GM12878 (cell line): ENCODE results near the gene ISL1. TPM values are rescaled to one million over a fixed set of nuclear protein-coding genes. Genes with fewer than 3 reads are reported as not detected.

Experiments
- ATAC-seq: fragments of 200-7000 bp; cut with Tn5 transposase; 3 replicates; pipeline ENCODE4 v1.9.1; 2020; ENCODE audit warnings: mild to moderate bottlenecking, moderate library complexity
- BruUV-seq: library from RNA; stranded (reverse); fragments of 400-500 nt; replicated peaks from 2 replicates; lab custom pipeline; 2021; lab: Mats Ljungman, UMichigan
- CTCF ChIA-PET: fragments of 300-600 bp; sonication (Branson Sonifier 250); formaldehyde crosslinking; extraction: SDS; loops from one replicate; lab custom pipeline; 2021; ENCODE audit warnings: inconsistent platforms; lab: Yijun Ruan, JAX
- POLR2A ChIA-PET: fragments of 350-600 bp; formaldehyde crosslinking; extraction: SDS; loops from one replicate; lab custom pipeline; 2021; ENCODE audit warnings: inconsistent platforms; lab: Charles Lee
- RAD21 ChIA-PET: fragments of 300-600 bp; sonication (Branson Sonifier 250); formaldehyde crosslinking; loops from one replicate; lab custom pipeline; 2023; ENCODE audit warnings: antibody characterized with exemption; ENCODE audit not compliant: unreplicated experiment; lab: Charles Lee
- SMC1A ChIA-PET: fragments of 300-600 bp; sonication (Branson Sonifier 250); formaldehyde crosslinking; loops from one replicate; lab custom pipeline; 2023; ENCODE audit not compliant: unreplicated experiment, uncharacterized antibody; lab: Charles Lee
- DNase-seq: peaks from one replicate; pipeline ENCODE4 v3.0.0-alpha.2; 2011; ENCODE audit warnings: low read depth, low spot score
- FAIRE-seq: peaks from 3 replicates; lab custom pipeline; 2011; peaks lifted over from hg19 to GRCh38; lab: Jason Lieb, UNC
- H2AFZ ChIP-seq: 2 replicates; pipeline ENCODE4 v1.6.0; 2011; ENCODE audit warnings: low read depth, low read length, control low read depth; ENCODE audit not compliant: control insufficient read depth
- H3K27ac ChIP-seq: 2 replicates; pipeline ENCODE4 v1.5.1; 2011; ENCODE audit warnings: control low read depth; ENCODE audit not compliant: control insufficient read depth, insufficient read depth
- H3K27me3 ChIP-seq, 2 experiments: replicated peaks in 1 of 2; 2 replicates each; pipeline versions ENCODE4 v1.6.0 to v1.6.1; 2011; ENCODE audit warnings: low read length in 1 of 2; ENCODE audit not compliant: control insufficient read depth in 2 of 2, insufficient read depth in 2 of 2
- H3K36me3 ChIP-seq, 2 experiments: 2 replicates each; pipeline ENCODE4 v1.5.1; 2011; ENCODE audit warnings: low read length in 1 of 2; ENCODE audit not compliant: control insufficient read depth in 2 of 2, insufficient read depth in 2 of 2
- H3K4me1 ChIP-seq: 2 replicates; pipeline ENCODE4 v1.6.1; 2011; ENCODE audit warnings: mild to moderate bottlenecking, low read length, moderate library complexity, mixed read lengths; ENCODE audit not compliant: control insufficient read depth, insufficient read depth
- H3K4me2 ChIP-seq: 2 replicates; pipeline ENCODE4 v1.6.0; 2011; ENCODE audit warnings: control low read depth; ENCODE audit not compliant: control insufficient read depth, insufficient read depth
- H3K4me3 ChIP-seq: fragments of 200-600 bp; sonication (generic); 2 replicates; pipeline ENCODE4 v1.5.1; 2016
- H3K79me2 ChIP-seq: 2 replicates; pipeline ENCODE4 v1.6.0; 2011; ENCODE audit warnings: low read length; ENCODE audit not compliant: control insufficient read depth, insufficient read depth
- H3K9ac ChIP-seq: 2 replicates; pipeline ENCODE4 v1.8.0; 2011; ENCODE audit warnings: low read length, control low read depth, mixed read lengths; ENCODE audit not compliant: control insufficient read depth, insufficient read depth
- H3K9me3 ChIP-seq: replicated peaks from 3 replicates; pipeline ENCODE4 v1.5.1; 2011; ENCODE audit warnings: mild to moderate bottlenecking, low read length; ENCODE audit not compliant: control insufficient read depth, insufficient read depth
- H4K20me1 ChIP-seq: 2 replicates; pipeline ENCODE4 v1.6.0; 2011; ENCODE audit not compliant: control insufficient read depth, insufficient read depth
- BHLHE40 ChIP-seq, 2 experiments: fragments of 450-650 bp in 1 of 2; IDR thresholded peaks; 2 replicates each; pipeline ENCODE4 v1.6.1; 2011 to 2017; ENCODE audit warnings: low read depth in 2 of 2, borderline replicate concordance in 1 of 2, improper control_type of control experiment in 1 of 2, low read length in 1 of 2, mild to moderate bottlenecking in 1 of 2
- CHD4 ChIP-seq: fragments of 200-600 bp; sonication (generic); IDR thresholded peaks from 2 replicates; pipeline ENCODE4 v1.6.1; 2016; ENCODE audit warnings: mild to moderate bottlenecking
- JUND ChIP-seq: IDR thresholded peaks from 2 replicates; pipeline ENCODE4 v1.6.1; 2012; ENCODE audit warnings: low read depth, mild to moderate bottlenecking, low read length, improper control_type of control experiment, moderate library complexity
- NR2F1 ChIP-seq: fragments of 450-650 bp; conservative IDR thresholded peaks from 2 replicates; pipeline ENCODE4 v1.6.1; 2017; ENCODE audit warnings: mild to moderate bottlenecking
- RB1 ChIP-seq: fragments of 450-650 bp; formaldehyde crosslinking; IDR thresholded peaks from 2 replicates; pipeline ENCODE4 v1.6.1; 2017; ENCODE audit warnings: mild to moderate bottlenecking, borderline replicate concordance
- RELB ChIP-seq: fragments of 450-650 bp; IDR thresholded peaks from 2 replicates; pipeline ENCODE4 v1.6.1; 2017; ENCODE audit warnings: low read depth, mild to moderate bottlenecking, moderate library complexity
- REST ChIP-seq: IDR thresholded peaks from 2 replicates; pipeline ENCODE4 v1.6.1; 2012; ENCODE audit warnings: mild to moderate bottlenecking, low read depth, low read length
- SPI1 ChIP-seq: IDR thresholded peaks from 2 replicates; pipeline ENCODE4 v1.6.1; 2011; ENCODE audit warnings: low read depth, mild to moderate bottlenecking, low read length, moderate library complexity, borderline replicate concordance; ENCODE audit not compliant: insufficient read depth
- SRF ChIP-seq, 2 experiments: IDR thresholded peaks; 2 replicates each; pipeline ENCODE4 v1.6.1; 2011; ENCODE audit warnings: low read depth in 2 of 2, low read length in 2 of 2, mild to moderate bottlenecking in 1 of 2, moderate library complexity in 1 of 2
- SUZ12 ChIP-seq: fragments of 200-600 bp; sonication (generic); IDR thresholded peaks from one replicate; pipeline ENCODE4 v1.6.1; 2018; ENCODE audit warnings: antibody characterized with exemption, mild to moderate bottlenecking; ENCODE audit not compliant: unreplicated experiment
- WGBS: methylation state at CpG from one replicate; pipeline ENCODE4 v1.1.6; 2016; ENCODE audit warnings: low lambda C conversion rate; ENCODE audit not compliant: insufficient replicate concordance, insufficient coverage; ENCODE audit errors: missing lambda C conversion rate; 5-methylcytosine and 5-hydroxymethylcytosine counted together
- in situ Hi-C: fragments of 300-500 bp; cut with MboI; formaldehyde crosslinking; loops from 9 replicates; pipeline ENCODE4 v1.14.3; 2018; ENCODE audit warnings: mixed read lengths
- intact Hi-C: fragments of 100-400 bp; cut with micrococcal nuclease; formaldehyde crosslinking; loops from one replicate; pipeline ENCODE4 v1.14.2; 2022; ENCODE audit not compliant: unreplicated experiment
- polyA plus RNA-seq, 11 experiments: library from polyadenylated mRNA; depleted of rRNA in 4 of 11; unstranded in 6 of 11; stranded (reverse) in 5 of 11; fragments of >200 nt; fragmentation: Nextera tagmentation in 4 of 11; fragmentation: Illumina TruSeq in 1 of 11; extraction: Ambion mirVana in 4 of 11; extraction: Trizol in 1 of 11; gene quantifications; 1 replicate in 1 of 11; 2 replicates in 10 of 11; pipeline versions ENCODE4 v1.2.1 to v1.2.3, GENCODE V29; 2011 to 2016; ENCODE audit warnings: inconsistent platforms in 2 of 11, missing spikeins in 2 of 11, low read depth in 1 of 11
- total RNA-seq, 4 experiments: library from RNA; depleted of rRNA in 3 of 4; stranded (reverse); fragments of >200 nt in 3 of 4; fragmentation: Illumina TruSeq in 1 of 4; extraction: Trizol in 1 of 4; gene quantifications; 2 replicates each; pipeline versions ENCODE4 v1.2.1 to v1.2.3, GENCODE V29; 2013 to 2021

ISL1 gene
- total and polyA plus RNA-seq, 10 of the 15 experiments (the other 5 are each of a cell fraction or from before 2014, with no cell fraction given) = 0.08 TPM; not detected in 9

- Histone ChIP-seq H3K79me2 (no peaks in the 10 kb centered on the region), H3K36me3 (no peaks in the 10 kb centered on the region), H4K20me1 (no peaks in the 10 kb centered on the region), H2AFZ (no peak overlapping the region), H3K4me1 (no peaks in the 10 kb centered on the region), H3K27me3 (peaks cover 6% of the 10 kb centered on the region in 2 experiments; a peak in 3 of 4 replicates), H3K4me2 (no peak overlapping the region)
- ChIA-PET RAD21 (no interaction called here), SMC1A (no interaction called here), POLR2A (no interaction called here), CTCF (no interaction called here)
- no peak for ATAC-seq
- in situ Hi-C loops = loop anchor here (25.0 kb wide), 1 partner anchor 1285 kb away; no protein-coding TSS in a partner anchor
- no peak for TF ChIP-seq JUND
- TF ChIP-seq, all 136 proteins: peak for 0
- H3K4me3 ChIP-seq = no peak overlapping the region
- no peak for DNase-seq
- no peak overlapping the region for H3K27ac ChIP-seq
- WGBS = 49% methylated on average over 40 of the region's 40 CpGs
- no peaks in the 10 kb centered on the region for H3K9me3 ChIP-seq
- intact Hi-C loops = no loop called here
- no peak for FAIRE-seq
- no peak overlapping the region for H3K9ac ChIP-seq
- no TSS peak for BruUV-seq
These were observed 5.8 kb upstream of the ISL1 start for GRCh38 chr5:51377151-51378060.

- intact Hi-C loops (no loop called here), in situ Hi-C loops (loop anchor here (25.0 kb wide), 1 partner anchor 1284 kb away; no protein-coding TSS in a partner anchor)
- DNase-seq = no peak
- TF ChIP-seq SRF (IDR thresholded peaks at IDR 0.05; ENCODE audit: low read depth in 2 of 2, low read length in 2 of 2) (no peak), RELB (no peak), REST (no peak), SUZ12 (no peak), BHLHE40 (IDR thresholded peaks at IDR 0.05; ENCODE audit: borderline replicate concordance in 1 of 2, low read depth in 2 of 2, low read length in 1 of 2) (no peak), RB1 (no peak), SPI1 (no peak), NR2F1 (no peak), CHD4 (no peak)
These were observed 5.2 kb upstream of the ISL1 start for GRCh38 chr5:51378061-51378409.

More at GRCh38 chr5:51378061-51378409, 5.2 kb upstream of the ISL1 start:
- Histone ChIP-seq H3K9ac (no peak overlapping the region), H4K20me1 (no peaks in the 10 kb centered on the region), H2AFZ (no peak overlapping the region), H3K79me2 (no peaks in the 10 kb centered on the region), H3K27me3 (peaks cover 6 to 12% of the 10 kb centered on the region in 2 experiments; a peak in 3 of 4 replicates), H3K27ac (no peak overlapping the region), H3K9me3 (no peaks in the 10 kb centered on the region; the same call in 2 of the 3 replicates), H3K4me2 (no peak overlapping the region), H3K4me1 (no peaks in the 10 kb centered on the region), H3K4me3 (no peak overlapping the region), H3K36me3 (no peaks in the 10 kb centered on the region)
- CTCF ChIA-PET = interaction anchor here (1.0 kb wide), 1 partner anchor 10 kb away, joined by 5 read pairs; no protein-coding TSS in a partner anchor
- RAD21 ChIA-PET = no interaction called here
- no peak for ATAC-seq
- no TSS peak for BruUV-seq
- FAIRE-seq = no peak
- 47% methylated on average over 12 of the region's 12 CpGs for WGBS
- POLR2A ChIA-PET = no interaction called here
- SMC1A ChIA-PET = no interaction called here
